K562 (cell line): ENCODE data around the gene ST7. TPM values are rescaled to one million over a fixed set of nuclear protein-coding genes. Genes with fewer than 3 reads are reported as not detected.

ENCODE experiments used
- NFRKB ChIP-seq: fragments of 450-650 bp; IDR thresholded peaks from 2 replicates; pipeline ENCODE4 v1.6.1; 2016; ENCODE audit warnings: low read depth
- RBM22 ChIP-seq: fragments of 200-400 bp; formaldehyde crosslinking; IDR thresholded peaks from 2 replicates; pipeline ENCODE4 v1.6.1; 2018; ENCODE audit warnings: low read length, low read depth; ENCODE audit not compliant: poor library complexity, severe bottlenecking
- SLC30A9 ChIP-seq: fragments of 250-450 bp; sonication (Bioruptor Pico); IDR thresholded peaks from 2 replicates; pipeline ENCODE4 v1.8.0; 2022; ENCODE audit warnings: mild to moderate bottlenecking, moderate library complexity
- SP2 ChIP-seq: IDR thresholded peaks from 2 replicates; pipeline ENCODE4 v1.6.1; 2011; ENCODE audit warnings: mild to moderate bottlenecking, low read depth, low read length, moderate library complexity; ENCODE audit not compliant: poor library complexity, severe bottlenecking; ENCODE audit errors: extremely low read depth
- ZBTB7A ChIP-seq: IDR thresholded peaks from 2 replicates; pipeline ENCODE4 v1.6.1; 2011; ENCODE audit warnings: low read depth, mild to moderate bottlenecking, low read length, moderate library complexity, borderline replicate concordance; ENCODE audit not compliant: control insufficient read depth
- ZKSCAN3 ChIP-seq: fragments of 250-450 bp; sonication (Bioruptor Pico); IDR thresholded peaks from 2 replicates; pipeline ENCODE4 v1.4.0; 2020
- ZNF12 ChIP-seq: sonication (generic); formaldehyde crosslinking; IDR thresholded peaks from 2 replicates; pipeline ENCODE4 v1.4.0; 2020; ENCODE audit warnings: mild to moderate bottlenecking, missing genetic modification reagents
- ZNF212 ChIP-seq: fragments of 450-650 bp; formaldehyde crosslinking; IDR thresholded peaks from 2 replicates; pipeline ENCODE4 v1.4.0; 2020; ENCODE audit warnings: mild to moderate bottlenecking
- ZNF408 ChIP-seq: fragments of 250-450 bp; sonication (Bioruptor Pico); IDR thresholded peaks from 2 replicates; pipeline ENCODE4 v1.4.0; 2020; ENCODE audit warnings: low read depth, mild to moderate bottlenecking, moderate library complexity
- polyA plus RNA-seq, 8 experiments: library from polyadenylated mRNA; depleted of rRNA in 4 of 8; stranded (reverse) in 5 of 8; unstranded in 3 of 8; fragments of >200 nt; fragmentation: Nextera tagmentation in 2 of 8; fragmentation: Illumina TruSeq in 1 of 8; extraction: Ambion mirVana in 2 of 8; extraction: Trizol in 1 of 8; gene quantifications; 2 replicates each; pipeline versions ENCODE4 v1.2.1 to v1.2.3, GENCODE V29; 2011 to 2014; ENCODE audit warnings: inconsistent platforms in 1 of 8, missing spikeins in 1 of 8
- total RNA-seq, 7 experiments: library from RNA; depleted of rRNA in 6 of 7; stranded (reverse); fragments of >200 nt in 6 of 7; fragmentation: Illumina TruSeq in 2 of 7; extraction: Trizol in 2 of 7; gene quantifications; 2 replicates each; pipeline versions ENCODE4 v1.2.1 to v1.2.3, GENCODE V29; 2011 to 2021; ENCODE audit warnings: low replicate concordance in 1 of 7
- TF ChIP-seq, protein P1 (sequence below): fragments of 250-450 bp; sonication (Bioruptor Pico); IDR thresholded peaks from 2 replicates; pipeline ENCODE4 v1.4.0; 2020
- TF ChIP-seq, protein P2 (sequence below): fragments of 450-650 bp; IDR thresholded peaks from 2 replicates; pipeline ENCODE4 v1.7.1; 2018; ENCODE audit warnings: mild to moderate bottlenecking, low read depth; ENCODE audit not compliant: partially characterized antibody
- TF ChIP-seq, protein P3 (sequence below), 2 experiments: fragments of 450-650 bp in 1 of 2; IDR thresholded peaks; 2 replicates each; pipeline ENCODE4 v1.6.1; 2011 to 2017; ENCODE audit warnings: low read depth in 2 of 2, antibody characterized with exemption in 1 of 2, borderline replicate concordance in 1 of 2, low read length in 1 of 2, mild to moderate bottlenecking in 1 of 2, mixed read lengths in 1 of 2; ENCODE audit not compliant: control insufficient read depth in 1 of 2
- TF ChIP-seq, protein P4 (sequence below): sonication (generic); formaldehyde crosslinking; IDR thresholded peaks from 2 replicates; pipeline ENCODE4 v1.8.1; 2022; ENCODE audit warnings: missing genetic modification reagents

Gene ST7
- total and polyA plus RNA-seq, 9 of the 15 experiments (the other 6 are each of a cell fraction or from before 2014, with no cell fraction given) = 23.9 to 56.3 (median 36.9) TPM

DNA sequence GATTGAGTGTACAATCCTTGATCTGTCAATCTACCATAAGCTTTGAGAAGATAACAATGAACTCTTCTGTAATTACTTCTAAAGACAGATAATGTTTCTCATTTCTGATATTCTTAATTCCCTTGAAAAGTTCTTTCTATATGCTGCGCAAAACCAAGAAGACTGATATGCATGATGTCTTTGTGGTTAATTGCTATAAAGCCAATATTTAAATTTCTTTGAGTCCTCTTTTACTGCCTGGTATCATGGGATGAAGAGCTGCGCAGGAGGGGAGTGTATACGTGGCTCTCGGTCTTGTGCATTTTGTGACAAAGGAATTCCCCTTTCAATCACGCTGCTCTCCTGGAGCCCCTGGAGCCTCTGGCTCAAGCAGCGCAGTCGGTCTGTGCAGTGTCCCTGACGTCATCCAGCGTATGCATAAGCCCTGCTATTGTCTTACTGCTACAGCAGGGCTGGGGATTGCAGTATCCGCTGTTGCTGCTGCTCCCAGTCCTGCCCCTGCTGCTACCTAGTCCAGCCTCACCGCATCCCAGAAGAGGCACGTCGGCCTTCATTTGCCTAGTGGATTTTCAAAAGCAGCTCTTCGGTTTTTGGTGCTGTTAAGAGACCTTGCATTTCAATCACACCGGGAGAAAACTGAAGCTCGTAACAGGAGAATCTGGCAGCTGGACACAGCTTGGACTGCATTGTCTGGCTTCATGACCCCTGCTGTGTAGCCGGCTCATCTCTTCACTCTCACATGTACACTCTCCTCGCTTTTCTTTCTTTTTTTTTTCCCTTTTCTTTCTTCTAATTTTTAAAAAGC is 66.7 kb downstream of the ST7 start (continued):
- TF ChIP-seq, protein P1, sequence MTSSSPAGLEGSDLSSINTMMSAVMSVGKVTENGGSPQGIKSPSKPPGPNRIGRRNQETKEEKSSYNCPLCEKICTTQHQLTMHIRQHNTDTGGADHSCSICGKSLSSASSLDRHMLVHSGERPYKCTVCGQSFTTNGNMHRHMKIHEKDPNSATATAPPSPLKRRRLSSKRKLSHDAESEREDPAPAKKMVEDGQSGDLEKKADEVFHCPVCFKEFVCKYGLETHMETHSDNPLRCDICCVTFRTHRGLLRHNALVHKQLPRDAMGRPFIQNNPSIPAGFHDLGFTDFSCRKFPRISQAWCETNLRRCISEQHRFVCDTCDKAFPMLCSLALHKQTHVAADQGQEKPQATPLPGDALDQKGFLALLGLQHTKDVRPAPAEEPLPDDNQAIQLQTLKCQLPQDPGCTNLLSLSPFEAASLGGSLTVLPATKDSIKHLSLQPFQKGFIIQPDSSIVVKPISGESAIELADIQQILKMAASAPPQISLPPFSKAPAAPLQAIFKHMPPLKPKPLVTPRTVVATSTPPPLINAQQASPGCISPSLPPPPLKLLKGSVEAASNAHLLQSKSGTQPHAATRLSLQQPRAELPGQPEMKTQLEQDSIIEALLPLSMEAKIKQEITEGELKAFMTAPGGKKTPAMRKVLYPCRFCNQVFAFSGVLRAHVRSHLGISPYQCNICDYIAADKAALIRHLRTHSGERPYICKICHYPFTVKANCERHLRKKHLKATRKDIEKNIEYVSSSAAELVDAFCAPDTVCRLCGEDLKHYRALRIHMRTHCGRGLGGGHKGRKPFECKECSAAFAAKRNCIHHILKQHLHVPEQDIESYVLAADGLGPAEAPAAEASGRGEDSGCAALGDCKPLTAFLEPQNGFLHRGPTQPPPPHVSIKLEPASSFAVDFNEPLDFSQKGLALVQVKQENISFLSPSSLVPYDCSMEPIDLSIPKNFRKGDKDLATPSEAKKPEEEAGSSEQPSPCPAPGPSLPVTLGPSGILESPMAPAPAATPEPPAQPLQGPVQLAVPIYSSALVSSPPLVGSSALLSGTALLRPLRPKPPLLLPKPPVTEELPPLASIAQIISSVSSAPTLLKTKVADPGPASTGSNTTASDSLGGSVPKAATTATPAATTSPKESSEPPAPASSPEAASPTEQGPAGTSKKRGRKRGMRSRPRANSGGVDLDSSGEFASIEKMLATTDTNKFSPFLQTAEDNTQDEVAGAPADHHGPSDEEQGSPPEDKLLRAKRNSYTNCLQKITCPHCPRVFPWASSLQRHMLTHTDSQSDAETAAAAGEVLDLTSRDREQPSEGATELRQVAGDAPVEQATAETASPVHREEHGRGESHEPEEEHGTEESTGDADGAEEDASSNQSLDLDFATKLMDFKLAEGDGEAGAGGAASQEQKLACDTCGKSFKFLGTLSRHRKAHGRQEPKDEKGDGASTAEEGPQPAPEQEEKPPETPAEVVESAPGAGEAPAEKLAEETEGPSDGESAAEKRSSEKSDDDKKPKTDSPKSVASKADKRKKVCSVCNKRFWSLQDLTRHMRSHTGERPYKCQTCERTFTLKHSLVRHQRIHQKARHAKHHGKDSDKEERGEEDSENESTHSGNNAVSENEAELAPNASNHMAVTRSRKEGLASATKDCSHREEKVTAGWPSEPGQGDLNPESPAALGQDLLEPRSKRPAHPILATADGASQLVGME (CRISPR knock-in tag) = no peak
- no peak for TF ChIP-seq ZNF408 (CRISPR knock-in tag)
- TF ChIP-seq NFRKB = no peak
- TF ChIP-seq, protein P2, sequence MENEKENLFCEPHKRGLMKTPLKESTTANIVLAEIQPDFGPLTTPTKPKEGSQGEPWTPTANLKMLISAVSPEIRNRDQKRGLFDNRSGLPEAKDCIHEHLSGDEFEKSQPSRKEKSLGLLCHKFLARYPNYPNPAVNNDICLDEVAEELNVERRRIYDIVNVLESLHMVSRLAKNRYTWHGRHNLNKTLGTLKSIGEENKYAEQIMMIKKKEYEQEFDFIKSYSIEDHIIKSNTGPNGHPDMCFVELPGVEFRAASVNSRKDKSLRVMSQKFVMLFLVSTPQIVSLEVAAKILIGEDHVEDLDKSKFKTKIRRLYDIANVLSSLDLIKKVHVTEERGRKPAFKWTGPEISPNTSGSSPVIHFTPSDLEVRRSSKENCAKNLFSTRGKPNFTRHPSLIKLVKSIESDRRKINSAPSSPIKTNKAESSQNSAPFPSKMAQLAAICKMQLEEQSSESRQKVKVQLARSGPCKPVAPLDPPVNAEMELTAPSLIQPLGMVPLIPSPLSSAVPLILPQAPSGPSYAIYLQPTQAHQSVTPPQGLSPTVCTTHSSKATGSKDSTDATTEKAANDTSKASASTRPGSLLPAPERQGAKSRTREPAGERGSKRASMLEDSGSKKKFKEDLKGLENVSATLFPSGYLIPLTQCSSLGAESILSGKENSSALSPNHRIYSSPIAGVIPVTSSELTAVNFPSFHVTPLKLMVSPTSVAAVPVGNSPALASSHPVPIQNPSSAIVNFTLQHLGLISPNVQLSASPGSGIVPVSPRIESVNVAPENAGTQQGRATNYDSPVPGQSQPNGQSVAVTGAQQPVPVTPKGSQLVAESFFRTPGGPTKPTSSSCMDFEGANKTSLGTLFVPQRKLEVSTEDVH = no peak
- TF ChIP-seq SLC30A9 = no peak
- TF ChIP-seq RBM22 = no peak
- no peak for TF ChIP-seq ZBTB7A
- TF ChIP-seq ZNF212 (CRISPR knock-in tag) = no peak
- TF ChIP-seq ZKSCAN3 (CRISPR knock-in tag) = no peak
- no peak for TF ChIP-seq SP2
- TF ChIP-seq, protein P3, sequence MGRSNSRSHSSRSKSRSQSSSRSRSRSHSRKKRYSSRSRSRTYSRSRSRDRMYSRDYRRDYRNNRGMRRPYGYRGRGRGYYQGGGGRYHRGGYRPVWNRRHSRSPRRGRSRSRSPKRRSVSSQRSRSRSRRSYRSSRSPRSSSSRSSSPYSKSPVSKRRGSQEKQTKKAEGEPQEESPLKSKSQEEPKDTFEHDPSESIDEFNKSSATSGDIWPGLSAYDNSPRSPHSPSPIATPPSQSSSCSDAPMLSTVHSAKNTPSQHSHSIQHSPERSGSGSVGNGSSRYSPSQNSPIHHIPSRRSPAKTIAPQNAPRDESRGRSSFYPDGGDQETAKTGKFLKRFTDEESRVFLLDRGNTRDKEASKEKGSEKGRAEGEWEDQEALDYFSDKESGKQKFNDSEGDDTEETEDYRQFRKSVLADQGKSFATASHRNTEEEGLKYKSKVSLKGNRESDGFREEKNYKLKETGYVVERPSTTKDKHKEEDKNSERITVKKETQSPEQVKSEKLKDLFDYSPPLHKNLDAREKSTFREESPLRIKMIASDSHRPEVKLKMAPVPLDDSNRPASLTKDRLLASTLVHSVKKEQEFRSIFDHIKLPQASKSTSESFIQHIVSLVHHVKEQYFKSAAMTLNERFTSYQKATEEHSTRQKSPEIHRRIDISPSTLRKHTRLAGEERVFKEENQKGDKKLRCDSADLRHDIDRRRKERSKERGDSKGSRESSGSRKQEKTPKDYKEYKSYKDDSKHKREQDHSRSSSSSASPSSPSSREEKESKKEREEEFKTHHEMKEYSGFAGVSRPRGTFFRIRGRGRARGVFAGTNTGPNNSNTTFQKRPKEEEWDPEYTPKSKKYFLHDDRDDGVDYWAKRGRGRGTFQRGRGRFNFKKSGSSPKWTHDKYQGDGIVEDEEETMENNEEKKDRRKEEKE (IDR thresholded peaks at IDR 0.05; ENCODE audit: borderline replicate concordance in 1 of 2, control insufficient read depth in 1 of 2, low read depth in 2 of 2, low read length in 1 of 2) = no peak
- no peak for TF ChIP-seq ZNF12 (CRISPR knock-in tag)
- TF ChIP-seq, protein P4, sequence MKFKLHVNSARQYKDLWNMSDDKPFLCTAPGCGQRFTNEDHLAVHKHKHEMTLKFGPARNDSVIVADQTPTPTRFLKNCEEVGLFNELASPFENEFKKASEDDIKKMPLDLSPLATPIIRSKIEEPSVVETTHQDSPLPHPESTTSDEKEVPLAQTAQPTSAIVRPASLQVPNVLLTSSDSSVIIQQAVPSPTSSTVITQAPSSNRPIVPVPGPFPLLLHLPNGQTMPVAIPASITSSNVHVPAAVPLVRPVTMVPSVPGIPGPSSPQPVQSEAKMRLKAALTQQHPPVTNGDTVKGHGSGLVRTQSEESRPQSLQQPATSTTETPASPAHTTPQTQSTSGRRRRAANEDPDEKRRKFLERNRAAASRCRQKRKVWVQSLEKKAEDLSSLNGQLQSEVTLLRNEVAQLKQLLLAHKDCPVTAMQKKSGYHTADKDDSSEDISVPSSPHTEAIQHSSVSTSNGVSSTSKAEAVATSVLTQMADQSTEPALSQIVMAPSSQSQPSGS (CRISPR knock-in tag) = no peak; the same call in 1 of the 2 replicates
